ENCODE data around the gene SDHAF1.

The SDHAF1 gene

GRCh38 chr19:35987571-35987896 is 7.5 kb upstream of the SDHAF1 start:
- no peak for DNase-seq

- DNase-seq = no peak
Measured at GRCh38 chr19:35988824-35989223, 6.2 kb upstream of the SDHAF1 start.

GRCh38 chr19:35990156-35990555 is 4.8 kb upstream of the SDHAF1 start:
- no peak for DNase-seq

- DNase-seq = no peak
Measured at GRCh38 chr19:35990771-35991730, 3.9 kb upstream of the SDHAF1 start.

DNA sequence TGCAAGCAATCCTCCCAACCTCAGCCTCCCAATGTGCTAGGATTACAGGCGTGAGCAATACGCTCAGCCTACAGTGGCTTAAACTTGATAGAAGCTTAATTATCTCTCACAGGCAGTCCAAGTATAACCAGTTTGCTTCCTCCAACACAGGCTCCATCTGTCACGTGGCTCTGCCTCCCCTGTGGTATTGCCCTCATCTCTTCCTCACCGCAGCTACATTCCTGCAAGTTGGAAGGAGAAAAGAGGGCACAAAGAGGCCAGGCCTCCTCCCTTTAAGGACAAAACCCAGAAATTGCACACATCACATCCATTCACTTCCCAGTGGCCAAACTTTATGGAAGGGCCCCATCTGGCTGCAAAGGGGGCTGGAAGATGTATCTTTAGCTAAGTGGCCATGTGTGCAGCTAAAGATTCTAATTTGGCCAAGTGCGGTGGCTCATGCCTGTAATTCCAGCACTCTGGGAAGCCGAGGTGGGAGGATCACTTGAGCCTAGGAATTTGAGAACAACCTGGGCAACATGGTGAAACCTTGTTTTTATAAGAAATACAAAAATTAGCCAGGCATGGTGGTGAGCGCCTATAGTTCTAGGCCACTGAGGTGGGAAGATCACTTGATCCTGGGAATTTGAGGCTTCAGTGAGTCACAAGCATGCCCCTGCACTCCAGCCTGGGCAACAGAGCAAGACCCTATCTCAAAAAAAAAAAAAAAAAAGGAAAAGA is 3.1 kb upstream of the SDHAF1 start:
- DNase-seq = no peak

DNA sequence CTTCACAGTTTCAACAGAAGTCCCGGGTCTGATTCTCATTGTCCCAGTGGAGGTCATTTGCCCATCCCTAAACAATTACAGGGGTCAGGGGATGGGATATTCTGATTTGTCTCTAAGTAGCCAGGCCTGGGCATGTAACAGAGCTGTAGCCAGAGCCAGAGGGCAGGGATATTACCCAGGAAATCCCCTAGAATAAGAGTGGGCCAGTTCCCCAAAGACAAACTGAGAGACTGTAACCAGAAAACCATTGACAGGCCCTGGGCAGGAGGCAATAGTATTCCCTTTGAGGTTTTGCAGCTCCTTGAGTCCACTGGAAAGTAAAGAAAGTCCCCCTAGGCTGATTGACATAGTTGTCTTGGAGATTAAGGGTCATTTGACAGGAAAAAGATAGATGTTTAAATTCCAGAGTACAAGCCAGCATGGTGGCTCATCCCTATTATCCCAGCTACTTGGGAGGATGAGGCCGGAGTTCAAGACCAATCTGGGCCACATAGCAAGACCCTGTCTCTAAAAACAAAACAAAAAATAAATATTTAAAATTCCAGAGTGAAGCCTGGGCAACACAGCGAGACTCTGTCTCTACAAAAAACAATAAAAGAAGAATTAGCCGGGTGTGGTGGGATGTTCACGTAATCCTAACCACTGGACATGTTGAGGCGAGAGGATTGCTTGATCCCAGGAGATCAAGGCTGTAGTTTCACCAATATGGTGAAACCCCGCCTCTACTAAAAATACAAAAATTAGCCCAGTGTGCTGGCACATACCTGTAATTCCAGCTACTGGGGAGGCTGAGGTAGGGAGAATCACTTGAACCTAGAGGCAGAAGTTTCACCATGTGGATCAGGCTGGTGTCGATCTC is 1.9 kb upstream of the SDHAF1 start:
- no peak for DNase-seq

GRCh38 chr19:35993923-35994598 is 927 bp upstream of the SDHAF1 start:
- no peak for DNase-seq

DNA sequence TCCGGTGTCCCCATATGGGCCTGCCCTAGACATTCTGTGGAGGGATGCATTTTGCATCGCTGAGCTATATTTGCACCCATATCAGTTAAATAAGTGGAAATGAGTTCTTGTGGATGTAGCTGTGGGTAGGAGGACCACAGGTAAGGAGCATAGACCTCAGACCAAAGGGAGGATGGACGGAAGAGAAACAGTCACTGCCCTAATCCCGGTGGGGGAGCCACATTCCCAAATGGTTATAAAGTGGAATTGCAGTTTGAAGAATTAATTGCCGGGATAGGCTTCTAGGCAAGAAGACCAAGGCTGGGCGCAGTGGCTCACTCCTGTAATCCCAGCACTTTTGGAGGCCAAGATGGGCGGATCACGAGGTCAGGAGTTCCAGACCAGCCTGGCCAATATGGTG is 1.8 kb downstream of the SDHAF1 start:
- no peak for DNase-seq

DNA sequence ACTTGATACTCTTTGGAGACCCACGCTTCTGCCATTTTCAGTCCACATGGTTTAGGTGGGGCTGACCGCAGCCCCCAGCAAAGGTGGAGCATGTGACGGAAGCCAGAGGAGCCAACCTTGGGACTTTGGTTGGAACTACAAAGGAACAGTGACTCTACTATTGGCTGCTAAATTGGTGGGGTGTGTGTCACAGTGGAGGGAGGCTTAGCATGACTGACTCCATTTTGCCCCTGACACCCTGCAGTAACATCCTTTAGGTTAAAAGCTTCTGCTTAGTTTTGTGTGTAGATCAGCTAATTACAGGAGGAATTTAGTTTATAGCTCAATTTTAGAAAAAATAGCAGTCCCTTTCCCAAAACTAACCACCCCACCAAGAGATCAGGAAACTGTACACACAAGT is 6.6 kb downstream of the SDHAF1 start:
- DNase-seq = no peak

DNA sequence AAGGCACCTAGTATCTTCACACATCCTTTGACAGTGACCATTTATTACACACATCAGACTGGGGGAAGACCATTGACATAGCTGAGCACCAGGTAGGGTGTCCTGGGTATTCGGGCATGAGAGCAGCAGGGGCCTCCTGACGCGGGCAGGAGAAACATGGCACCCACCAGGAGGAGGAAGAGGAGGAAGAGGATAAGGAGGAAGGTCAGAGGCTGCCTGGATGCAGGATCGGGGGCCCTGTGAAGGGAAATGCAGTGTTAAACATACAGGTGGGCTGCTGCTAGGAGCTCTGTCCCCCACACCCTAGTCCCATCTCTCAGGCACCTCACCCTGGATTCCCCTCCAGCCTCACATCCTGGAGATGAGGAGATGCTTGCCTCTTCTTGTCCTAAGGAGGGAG is 8.3 kb downstream of the SDHAF1 start:
- no peak for DNase-seq

- DNase-seq = no peak
Measured at GRCh38 chr19:36006955-36007354, 12.0 kb downstream of the SDHAF1 start.

- DNase-seq = no peak
Measured at GRCh38 chr19:36008336-36008978, 13.5 kb downstream of the SDHAF1 start, which contains the start of gene SYNE4. Gene SYNE4 (minus strand): TSS chr19:36008813. CDS start chr19:36008681, 132 bp downstream.

DNA sequence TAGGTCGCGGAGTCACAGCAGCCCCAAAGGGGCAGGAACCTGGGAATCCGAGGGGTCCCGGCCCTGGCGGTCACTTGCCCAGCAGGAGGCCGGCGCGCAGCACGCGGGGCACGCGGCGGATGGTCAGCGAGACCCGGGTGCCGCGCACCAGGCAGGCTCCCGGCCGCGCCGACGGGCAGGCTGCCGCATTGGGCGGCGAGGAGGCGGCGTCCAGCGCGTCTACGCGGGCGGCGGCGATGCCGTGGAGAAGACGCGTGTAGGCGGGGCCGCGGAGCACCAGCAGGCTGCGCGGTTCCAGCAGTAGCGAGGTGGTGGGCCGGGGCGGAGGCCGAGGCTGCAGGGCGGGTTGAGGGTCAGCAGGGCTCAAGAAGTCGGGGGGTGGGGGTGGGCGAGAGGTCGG is 14.2 kb downstream of the SDHAF1 start:
- DNase-seq = peak; percentile 22

- DNase-seq = no peak
Measured at GRCh38 chr19:36009633-36010379, 14.8 kb downstream of the SDHAF1 start.

DNA sequence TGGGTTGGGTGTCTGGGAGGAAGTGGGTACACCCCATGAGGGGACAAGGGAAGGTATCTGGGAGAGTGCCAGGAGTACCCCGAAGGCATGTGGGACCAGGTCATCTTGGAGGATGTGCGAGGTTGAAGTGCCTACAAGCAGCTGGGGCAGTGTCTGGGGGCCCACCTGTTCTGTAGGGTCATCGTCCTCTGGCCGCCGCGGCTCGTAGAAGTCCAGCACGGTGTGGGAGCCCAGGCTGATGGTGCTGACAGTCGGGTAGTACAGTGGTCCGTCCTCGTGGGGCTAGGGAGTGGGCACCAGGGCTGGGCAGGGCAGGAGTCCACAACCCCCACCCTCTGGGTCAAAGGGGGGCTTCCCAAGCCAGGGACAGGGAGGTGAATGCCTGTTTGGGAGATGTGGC is 15.4 kb downstream of the SDHAF1 start:
- no peak for DNase-seq

- DNase-seq = no peak
Measured at GRCh38 chr19:36013280-36014011, 18.5 kb downstream of the SDHAF1 start.

DNA sequence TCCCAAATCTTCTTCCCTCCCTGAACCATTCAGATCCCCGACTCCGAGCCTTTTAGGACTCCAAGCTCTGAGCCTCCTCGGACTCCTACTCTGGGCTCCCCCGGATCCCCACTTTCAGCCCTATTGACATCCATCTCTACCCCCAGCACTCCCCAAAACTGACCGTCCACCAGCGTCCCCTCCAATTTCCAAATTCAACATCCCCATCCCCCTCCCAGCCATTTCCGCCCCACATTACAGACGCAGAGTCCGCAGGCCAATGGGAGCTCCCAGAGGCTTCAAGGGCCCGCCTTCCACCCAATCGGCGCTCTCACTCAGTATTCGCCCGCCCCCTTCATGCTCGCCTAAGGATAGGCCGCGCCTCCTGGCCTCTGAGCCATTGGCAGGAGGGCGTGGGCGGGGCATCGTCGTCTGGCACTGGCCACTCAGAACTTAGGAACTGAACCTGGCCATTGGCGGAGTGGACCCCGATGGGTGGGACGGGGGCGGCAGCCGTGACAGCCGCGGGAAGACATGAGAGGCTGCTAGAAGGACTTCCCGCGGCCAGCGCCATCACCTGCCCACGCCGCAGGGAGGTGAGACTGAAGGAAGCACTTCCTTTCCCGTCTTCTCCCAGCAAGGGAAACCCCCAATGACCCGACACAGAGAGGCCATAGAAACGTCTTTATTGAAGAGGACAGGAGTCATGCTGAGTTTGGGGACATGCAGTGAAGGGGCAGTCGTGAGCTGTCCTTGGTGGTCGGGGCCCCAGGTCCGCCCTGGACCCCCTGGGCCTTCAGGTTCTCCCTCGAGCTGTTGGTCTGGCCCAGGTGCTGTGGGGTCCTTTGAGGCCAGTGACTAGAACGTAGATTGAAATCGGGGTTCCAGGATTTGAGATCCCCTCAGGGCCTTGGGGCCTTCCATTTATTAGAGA is 19.3 kb downstream of the SDHAF1 start, which contains the start of gene ALKBH6:
Gene ALKBH6, minus strand, starts transcription at position 202 of the 913 bp plus-strand sequence. CDS start 816 bp downstream, outside the sequence.
- DNase-seq = peak; percentile 98

DNA sequence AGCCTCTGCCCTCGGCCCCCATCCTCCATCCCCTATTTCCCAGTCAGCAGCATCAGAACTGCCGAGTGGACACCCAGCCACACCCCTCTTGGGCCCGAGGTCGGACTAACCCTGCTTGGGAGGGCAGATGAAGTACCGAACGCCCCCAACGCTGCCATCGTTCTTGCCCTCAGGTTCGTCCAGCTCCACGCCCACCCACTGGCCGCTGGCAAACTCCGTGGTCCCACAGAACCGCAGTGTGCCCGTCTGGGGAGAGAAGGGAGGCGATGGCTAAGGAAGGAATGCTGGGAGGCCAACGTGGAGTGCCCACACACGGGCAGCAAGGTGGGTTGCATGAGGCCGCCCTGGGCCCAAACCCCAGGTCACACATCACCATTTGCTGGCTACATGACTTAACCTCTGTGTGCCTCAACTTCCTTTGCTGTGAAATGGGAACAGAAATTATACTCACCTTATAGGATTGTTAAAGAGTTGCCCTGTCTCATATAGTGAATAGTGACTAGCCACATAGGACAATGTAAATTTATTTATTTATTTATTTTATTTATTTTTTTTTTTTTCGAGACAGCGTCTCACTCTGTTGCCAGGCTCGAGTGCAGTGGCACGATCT is 24.2 kb downstream of the SDHAF1 start:
- no peak for DNase-seq

- no peak for DNase-seq
Measured at GRCh38 chr19:36023432-36023831, 28.4 kb downstream of the SDHAF1 start.
